OCI-LY3 (cell line): ENCODE measurements around the gene DHFR.

Source experiments
- EZH2phosphoT487 ChIP-seq: fragments of 200-600 bp; shearing (Covaris generic); IDR thresholded peaks from 2 replicates; pipeline ENCODE4 v1.6.1; 2018; ENCODE audit warnings: antibody characterized with exemption, mixed run types, low read depth
- TF ChIP-seq, protein P1 (sequence below): fragments of 200-600, 300-600 bp; sonication (generic); IDR thresholded peaks from 2 replicates; pipeline ENCODE4 v1.5.1; 2014; ENCODE audit warnings: antibody characterized with exemption, low read length, low read depth

DNA sequence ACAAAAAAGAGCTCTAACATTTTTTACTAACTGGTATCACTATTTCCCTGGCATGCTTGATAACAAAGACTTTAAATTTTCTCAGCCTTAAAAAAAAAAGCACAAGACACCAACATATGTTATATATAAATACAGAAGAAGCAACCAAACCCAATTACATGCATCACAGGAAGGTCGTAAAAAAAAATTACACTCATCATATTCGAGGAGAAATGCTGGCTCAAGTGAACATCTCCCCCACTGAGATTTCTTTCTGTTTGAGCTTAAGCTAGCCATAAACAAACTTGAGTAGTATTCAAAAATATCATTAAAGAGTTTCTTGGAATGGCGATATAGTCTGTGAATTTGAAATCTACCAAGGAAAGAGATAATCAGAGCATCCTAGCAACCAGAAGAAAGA lies 7.9 kb downstream of the DHFR start:
- TF ChIP-seq, protein P1, sequence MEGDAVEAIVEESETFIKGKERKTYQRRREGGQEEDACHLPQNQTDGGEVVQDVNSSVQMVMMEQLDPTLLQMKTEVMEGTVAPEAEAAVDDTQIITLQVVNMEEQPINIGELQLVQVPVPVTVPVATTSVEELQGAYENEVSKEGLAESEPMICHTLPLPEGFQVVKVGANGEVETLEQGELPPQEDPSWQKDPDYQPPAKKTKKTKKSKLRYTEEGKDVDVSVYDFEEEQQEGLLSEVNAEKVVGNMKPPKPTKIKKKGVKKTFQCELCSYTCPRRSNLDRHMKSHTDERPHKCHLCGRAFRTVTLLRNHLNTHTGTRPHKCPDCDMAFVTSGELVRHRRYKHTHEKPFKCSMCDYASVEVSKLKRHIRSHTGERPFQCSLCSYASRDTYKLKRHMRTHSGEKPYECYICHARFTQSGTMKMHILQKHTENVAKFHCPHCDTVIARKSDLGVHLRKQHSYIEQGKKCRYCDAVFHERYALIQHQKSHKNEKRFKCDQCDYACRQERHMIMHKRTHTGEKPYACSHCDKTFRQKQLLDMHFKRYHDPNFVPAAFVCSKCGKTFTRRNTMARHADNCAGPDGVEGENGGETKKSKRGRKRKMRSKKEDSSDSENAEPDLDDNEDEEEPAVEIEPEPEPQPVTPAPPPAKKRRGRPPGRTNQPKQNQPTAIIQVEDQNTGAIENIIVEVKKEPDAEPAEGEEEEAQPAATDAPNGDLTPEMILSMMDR: no peak
- no peak for TF ChIP-seq EZH2phosphoT487
